H1 (cell line): Measurements from ENCODE around the gene MSANTD2. TPM values are rescaled to one million over a fixed set of nuclear protein-coding genes. Genes with fewer than 3 reads are reported as not detected.
A peak's percentile ranks its signal among the peaks of the same experiment; 100 is the strongest.

Experiments used
- CTCF ChIA-PET: fragments of 300-600 bp; sonication (Branson Sonifier 250); formaldehyde crosslinking; loops from one replicate; lab custom pipeline; 2021; ENCODE audit not compliant: partially characterized antibody; lab: Charles Lee
- POLR2A ChIA-PET: fragments of 300-600 bp; sonication (Branson Sonifier 250); formaldehyde crosslinking; loops from one replicate; lab custom pipeline; 2021; ENCODE audit warnings: inconsistent platforms; ENCODE audit not compliant: partially characterized antibody; lab: Charles Lee
- DNase-seq, 2 experiments: peaks; one replicate each; pipeline versions ENCODE4 v3.0.0 to v3.0.0-alpha.2; 2010 to 2022; ENCODE audit warnings: low spot score in 2 of 2, low read depth in 1 of 2, mixed read lengths in 1 of 2
- FAIRE-seq: peaks from 2 replicates; lab custom pipeline; 2011; peaks lifted over from hg19 to GRCh38; lab: Jason Lieb, UNC
- H2AFZ ChIP-seq: 2 replicates; pipeline ENCODE4 v1.8.1; 2012; ENCODE audit warnings: low read length, inconsistent platforms
- H2AK5ac ChIP-seq: 2 replicates; pipeline ENCODE4 v1.6.1; 2013; ENCODE audit warnings: low read depth, low read length
- H2BK120ac ChIP-seq: replicated peaks from 2 replicates; pipeline ENCODE3; 2013; ENCODE audit warnings: low read depth, low read length, inconsistent platforms
- H2BK12ac ChIP-seq: 2 replicates; pipeline ENCODE4 v1.6.1; 2013; ENCODE audit warnings: low read depth, low read length
- H2BK15ac ChIP-seq: 2 replicates; pipeline ENCODE4 v1.6.1; 2013; ENCODE audit warnings: low read length
- H2BK20ac ChIP-seq: 2 replicates; pipeline ENCODE4 v1.6.1; 2013; ENCODE audit warnings: low read length
- H2BK5ac ChIP-seq: 2 replicates; pipeline ENCODE4 v1.6.1; 2013; ENCODE audit warnings: low read depth, low read length
- H3K14ac ChIP-seq: 2 replicates; pipeline ENCODE4 v1.6.1; 2013; ENCODE audit warnings: inconsistent platforms; ENCODE audit not compliant: insufficient read length
- H3K18ac ChIP-seq: 2 replicates; pipeline ENCODE4 v1.6.1; 2013; ENCODE audit warnings: low read length; ENCODE audit errors: extremely low read depth
- H3K23ac ChIP-seq: 2 replicates; pipeline ENCODE4 v1.6.1; 2013; ENCODE audit warnings: inconsistent platforms; ENCODE audit not compliant: insufficient read length
- H3K23me2 ChIP-seq: 2 replicates; pipeline ENCODE4 v1.6.1; 2013; ENCODE audit warnings: low read depth, low read length
- H3K27ac ChIP-seq: 2 replicates; pipeline ENCODE4 v1.6.1; 2011; ENCODE audit warnings: low read depth, low read length, inconsistent platforms
- H3K27me3 ChIP-seq, 4 experiments: replicated peaks in 1 of 4; 1 replicate in 1 of 4; 2 replicates in 3 of 4; pipeline versions ENCODE4 v1.6.1 to v1.8.1; 2011 to 2013; ENCODE audit warnings: low read length in 3 of 4, mild to moderate bottlenecking in 3 of 4, inconsistent platforms in 2 of 4, mixed read lengths in 2 of 4, moderate library complexity in 1 of 4; ENCODE audit not compliant: control insufficient read depth in 3 of 4, insufficient read depth in 3 of 4; ENCODE audit errors: extremely low read depth in 1 of 4
- H3K36me3 ChIP-seq, 4 experiments: 2 replicates each; pipeline versions ENCODE4 v1.6.1 to v1.8.1; 2011 to 2013; ENCODE audit warnings: mild to moderate bottlenecking in 4 of 4, low read length in 3 of 4, moderate library complexity in 2 of 4, control low read depth in 1 of 4, inconsistent platforms in 1 of 4; ENCODE audit not compliant: insufficient read depth in 4 of 4, control insufficient read depth in 2 of 4
- H3K4ac ChIP-seq: replicated peaks from 2 replicates; pipeline ENCODE3; 2013; ENCODE audit warnings: low read length, low read depth, mixed read lengths, inconsistent platforms; ENCODE audit not compliant: insufficient read length
- H3K4me1 ChIP-seq, 4 experiments: replicated peaks in 1 of 4; 1 replicate in 1 of 4; 2 replicates in 3 of 4; pipeline versions ENCODE4 v1.6.1 to v1.8.1; 2011 to 2013; ENCODE audit warnings: low read length in 3 of 4, inconsistent platforms in 2 of 4, mixed read lengths in 1 of 4; ENCODE audit not compliant: insufficient read depth in 4 of 4, control insufficient read depth in 3 of 4
- H3K4me2 ChIP-seq, 2 experiments: 2 replicates each; pipeline versions ENCODE4 v1.6.1 to v1.8.1; 2011 to 2013; ENCODE audit warnings: low read depth in 2 of 2, low read length in 2 of 2, control low read depth in 1 of 2, inconsistent platforms in 1 of 2, mild to moderate bottlenecking in 1 of 2; ENCODE audit not compliant: insufficient read depth in 1 of 2
- H3K4me3 ChIP-seq, 4 experiments: fragments of 200-600, 300-600 bp in 1 of 4; sonication (generic), shearing (Covaris generic), sonication (Bioruptor Twin) in 1 of 4; 2 replicates each; pipeline versions ENCODE4 v1.5.1 to v1.8.1; 2011 to 2016; ENCODE audit warnings: low read length in 4 of 4, low read depth in 3 of 4, control low read depth in 2 of 4, inconsistent platforms in 2 of 4, mild to moderate bottlenecking in 2 of 4, mixed read lengths in 1 of 4, moderate library complexity in 1 of 4; ENCODE audit not compliant: insufficient read depth in 2 of 4; ENCODE audit errors: extremely low read depth in 1 of 4
- H3K56ac ChIP-seq: replicated peaks from 2 replicates; pipeline ENCODE3; 2013; ENCODE audit warnings: low read depth, mild to moderate bottlenecking, mixed read lengths, low read length, inconsistent platforms; ENCODE audit not compliant: insufficient read length
- H3K79me1 ChIP-seq: 2 replicates; pipeline ENCODE4 v1.6.1; 2013; ENCODE audit warnings: low read depth, low read length, control low read depth
- H3K79me2 ChIP-seq, 2 experiments: 2 replicates each; pipeline versions ENCODE4 v1.6.1 to v1.8.1; 2012 to 2013; ENCODE audit warnings: low read length in 2 of 2, mild to moderate bottlenecking in 2 of 2, inconsistent platforms in 1 of 2; ENCODE audit not compliant: insufficient read depth in 2 of 2, control insufficient read depth in 1 of 2
- H3K9ac ChIP-seq, 4 experiments: replicated peaks in 1 of 4; 1 replicate in 1 of 4; 2 replicates in 3 of 4; pipeline versions ENCODE4 v1.6.1 to v1.8.1; 2011 to 2013; ENCODE audit warnings: low read depth in 3 of 4, low read length in 3 of 4, control low read depth in 2 of 4, mild to moderate bottlenecking in 2 of 4, moderate library complexity in 2 of 4, inconsistent platforms in 1 of 4; ENCODE audit errors: extremely low read depth in 1 of 4
- H3K9me3 ChIP-seq, 2 experiments: 2 replicates each; pipeline versions ENCODE4 v1.6.1 to v1.8.1; 2012 to 2013; ENCODE audit warnings: mild to moderate bottlenecking in 2 of 2, moderate library complexity in 2 of 2, control low read depth in 1 of 2, inconsistent platforms in 1 of 2, low read depth in 1 of 2, low read length in 1 of 2, mixed read lengths in 1 of 2; ENCODE audit not compliant: insufficient read depth in 2 of 2
- H4K20me1 ChIP-seq, 2 experiments: replicated peaks in 1 of 2; 2 replicates each; pipeline versions ENCODE3 to v1.8.1; 2011 to 2013; ENCODE audit warnings: inconsistent platforms in 2 of 2, low read length in 2 of 2, mild to moderate bottlenecking in 1 of 2; ENCODE audit not compliant: insufficient read depth in 2 of 2, control insufficient read depth in 1 of 2
- H4K5ac ChIP-seq: 2 replicates; pipeline ENCODE4 v1.6.1; 2013; ENCODE audit warnings: low read length, low read depth, mixed read lengths, inconsistent platforms; ENCODE audit not compliant: insufficient read length
- H4K8ac ChIP-seq: 2 replicates; pipeline ENCODE4 v1.8.0; 2013; ENCODE audit warnings: mild to moderate bottlenecking, moderate library complexity, low read length, inconsistent platforms; ENCODE audit not compliant: insufficient read depth; ENCODE audit errors: extremely low read depth
- H4K91ac ChIP-seq: replicated peaks from 2 replicates; pipeline ENCODE3; 2013; ENCODE audit warnings: low read length, mixed read lengths, inconsistent platforms; ENCODE audit not compliant: insufficient read length
- ASH2L ChIP-seq: fragments of 200-600, 300-600 bp; sonication (generic); IDR thresholded peaks from one replicate; pipeline ENCODE4 v1.7.1; 2017; ENCODE audit warnings: low read length
- ATF3 ChIP-seq: IDR thresholded peaks from 2 replicates; pipeline ENCODE4 v1.6.1; 2011; ENCODE audit warnings: low read depth, mild to moderate bottlenecking, low read length; ENCODE audit not compliant: insufficient read depth
- BRCA1 ChIP-seq: IDR thresholded peaks from 2 replicates; pipeline ENCODE4 v1.6.1; 2012; ENCODE audit warnings: low read depth, low read length, improper control_type of control experiment
- CTBP2 ChIP-seq: IDR thresholded peaks from 2 replicates; pipeline ENCODE4 v1.7.0; 2011; ENCODE audit warnings: borderline replicate concordance, mild to moderate bottlenecking, moderate library complexity, mixed read lengths, low read length; ENCODE audit not compliant: insufficient read depth, insufficient read length
- MAFK ChIP-seq: IDR thresholded peaks from 2 replicates; pipeline ENCODE4 v1.6.1; 2012; ENCODE audit warnings: low read depth, mild to moderate bottlenecking, improper control_type of control experiment, low read length
- NANOG ChIP-seq: IDR thresholded peaks from 2 replicates; pipeline ENCODE4 v1.6.1; 2011; ENCODE audit warnings: low read length, low read depth, mild to moderate bottlenecking, inconsistent platforms; ENCODE audit not compliant: insufficient read depth, poor library complexity, severe bottlenecking
- POU5F1 ChIP-seq: IDR thresholded peaks from 2 replicates; pipeline ENCODE4 v1.6.1; 2011; ENCODE audit warnings: low read depth, mild to moderate bottlenecking, low read length, moderate library complexity
- RBBP5 ChIP-seq: IDR thresholded peaks from 2 replicates; pipeline ENCODE4 v1.7.1; 2012; ENCODE audit warnings: low read depth, mild to moderate bottlenecking, inconsistent platforms, low read length, moderate library complexity, borderline replicate concordance
- USF2 ChIP-seq: IDR thresholded peaks from 2 replicates; pipeline ENCODE4 v1.6.1; 2011; ENCODE audit warnings: low read length, improper control_type of control experiment
- WGBS, 2 experiments: shearing (Covaris generic) in 1 of 2; methylation state at CpG; one replicate each; pipeline versions ENCODE4 v1.1.6 to v1.1.7; 2013 to 2015; ENCODE audit warnings: low lambda C conversion rate in 2 of 2, mixed read lengths in 2 of 2, inconsistent platforms in 1 of 2, low coverage in 1 of 2, missing lambda C conversion rate in 1 of 2; ENCODE audit not compliant: insufficient replicate concordance in 2 of 2, insufficient coverage in 1 of 2, insufficient read length in 1 of 2; ENCODE audit errors: extremely low coverage in 1 of 2, missing lambda C conversion rate in 1 of 2; 5-methylcytosine and 5-hydroxymethylcytosine counted together
- polyA plus RNA-seq, 7 experiments: library from polyadenylated mRNA; depleted of rRNA in 3 of 7; stranded (reverse) in 5 of 7; unstranded in 2 of 7; fragments of >200 nt in 5 of 7; fragments of 200-250 nt in 2 of 7; gene quantifications; 1 replicate in 5 of 7; 2 replicates in 1 of 7; 4 replicates in 1 of 7; pipeline versions ENCODE4 v1.2.1 to v1.2.3, GENCODE V29; 2011 to 2013; ENCODE audit warnings: missing spikeins in 2 of 7, mixed read lengths in 2 of 7
- total RNA-seq: library from RNA; stranded (reverse); fragmentation: NEBNext Ultra II Directional; extraction: Animal tissue kit (Norgen Biotek cat#: 25700); gene quantifications from 2 replicates; pipeline ENCODE4 v1.2.1, GENCODE V29; 2021

The MSANTD2 gene
- total and polyA plus RNA-seq, 2 of the 8 experiments (the other 6 are each of a cell fraction or from before 2014, with no cell fraction given): 8.2 to 15.9 TPM

GRCh38 chr11:124840666-124841065 is 40.5 kb upstream of the MSANTD2 start:
- CTCF ChIA-PET: interaction anchor here (1.0 to 8.3 kb wide), 5 partner anchors 26 to 101 kb away, joined by 3 to 108 read pairs (median 18); partner anchors contain the start of genes NRGN and ROBO3

More at GRCh38 chr11:124840666-124841065, 40.5 kb upstream of the MSANTD2 start:
- H3K4me3 ChIP-seq: no peak overlapping the region
- H3K36me3 ChIP-seq: peaks cover 0 to 5% (median 0%) of the 10 kb centered on the region in 4 experiments; a peak in 1 of 8 replicates
- peak overlapping the region in 1 of 2 experiments; percentile 72; a peak in 1 of 4 replicates for H3K4me2 ChIP-seq
- H2BK5ac ChIP-seq: no peak overlapping the region
- H2BK20ac ChIP-seq: no peak overlapping the region
- FAIRE-seq (no peak), DNase-seq (no peak)
- no peak overlapping the region for H4K5ac ChIP-seq
- no peak overlapping the region for H3K18ac ChIP-seq
- no peaks in the 10 kb centered on the region for H3K79me2 ChIP-seq
- H3K9me3 ChIP-seq: no peaks in the 10 kb centered on the region
- H2BK120ac ChIP-seq: no peak overlapping the region
- POLR2A ChIA-PET: no interaction called here
- H3K27me3 ChIP-seq: peaks cover 78 to 90% (median 84%) of the 10 kb centered on the region in 4 experiments
- no peak overlapping the region for H3K14ac ChIP-seq
- H4K8ac ChIP-seq: no peak overlapping the region
- H3K23me2 ChIP-seq: peaks cover 2% of the 10 kb centered on the region; the same call in 1 of the 2 replicates
- no peak overlapping the region for H2AK5ac ChIP-seq
- H3K23ac ChIP-seq: no peak overlapping the region
- peaks cover 14 to 30% of the 10 kb centered on the region in 2 experiments for H4K20me1 ChIP-seq
- H3K4me1 ChIP-seq: peaks cover 3 to 24% (median 7%) of the 10 kb centered on the region in 4 experiments
- H3K79me1 ChIP-seq: no peaks in the 10 kb centered on the region
- no peak overlapping the region for H2BK15ac ChIP-seq
- H2BK12ac ChIP-seq: no peak overlapping the region
- H3K4ac ChIP-seq: no peak overlapping the region
- no peak overlapping the region for H2AFZ ChIP-seq
- no peak overlapping the region for H3K9ac ChIP-seq
- no peak overlapping the region for H4K91ac ChIP-seq
- no peak for TF ChIP-seq NANOG
- TF ChIP-seq ASH2L: no peak
- TF ChIP-seq ATF3: no peak
- no peak for TF ChIP-seq BRCA1
- no peak for TF ChIP-seq RBBP5
- no peak for TF ChIP-seq POU5F1
- TF ChIP-seq USF2: no peak
- no peak for TF ChIP-seq CTBP2
- no peak for TF ChIP-seq MAFK
- H3K27ac ChIP-seq: no peak overlapping the region
- H3K56ac ChIP-seq: no peak overlapping the region
- WGBS, 2 experiments: 57% methylated on average over 1 of the region's 1 CpG; no CpG with 5 or more reads in 1 of the 2 experiments
